Activated T-helper 17 cell treated with anti-CD3 and anti-CD28 coated beads, Interleukin-2, amount 50 U/mL, for 72 hours (primary cell): Measurements from ENCODE around the gene MAGEA6. TPM values are rescaled to one million over a fixed set of nuclear protein-coding genes. Genes with fewer than 3 reads are reported as not detected.
"Not testable (repeated sequence)": the region's sequence is repeated elsewhere in the genome, so short reads cannot be mapped to it uniquely, and the experiment has no call there.

ENCODE experiments used
- ATAC-seq: fragments of 150-1000 bp; cut with Tn5 transposase; replicated peaks from 2 replicates; pipeline ENCODE4 v1.10.0; 2021; ENCODE audit warnings: mild to moderate bottlenecking, moderate library complexity
- H3K27ac Mint-ChIP-seq: one replicate; pipeline ENCODE4 v1.8.0; 2022; ENCODE audit warnings: mixed read lengths
- H3K27me3 Mint-ChIP-seq: one replicate; pipeline ENCODE4 v1.8.0; 2022; ENCODE audit warnings: mixed read lengths
- H3K36me3 Mint-ChIP-seq: one replicate; pipeline ENCODE4 v1.8.0; 2022; ENCODE audit warnings: low read depth, mild to moderate bottlenecking, mixed read lengths
- H3K4me1 Mint-ChIP-seq: one replicate; pipeline ENCODE4 v1.8.0; 2022; ENCODE audit warnings: mixed read lengths
- H3K4me3 Mint-ChIP-seq: one replicate; pipeline ENCODE4 v1.8.0; 2022; ENCODE audit warnings: mild to moderate bottlenecking, mixed read lengths
- H3K9me3 Mint-ChIP-seq: one replicate; pipeline ENCODE4 v1.8.0; 2022; ENCODE audit warnings: mixed read lengths
- total RNA-seq, 2 donors: library from RNA; stranded (reverse); gene quantifications; one replicate each; pipeline ENCODE4 v1.2.3, GENCODE V29; 2022

Gene MAGEA6
- total RNA-seq, 2 donors from 2014 or later: not detected

DNA sequence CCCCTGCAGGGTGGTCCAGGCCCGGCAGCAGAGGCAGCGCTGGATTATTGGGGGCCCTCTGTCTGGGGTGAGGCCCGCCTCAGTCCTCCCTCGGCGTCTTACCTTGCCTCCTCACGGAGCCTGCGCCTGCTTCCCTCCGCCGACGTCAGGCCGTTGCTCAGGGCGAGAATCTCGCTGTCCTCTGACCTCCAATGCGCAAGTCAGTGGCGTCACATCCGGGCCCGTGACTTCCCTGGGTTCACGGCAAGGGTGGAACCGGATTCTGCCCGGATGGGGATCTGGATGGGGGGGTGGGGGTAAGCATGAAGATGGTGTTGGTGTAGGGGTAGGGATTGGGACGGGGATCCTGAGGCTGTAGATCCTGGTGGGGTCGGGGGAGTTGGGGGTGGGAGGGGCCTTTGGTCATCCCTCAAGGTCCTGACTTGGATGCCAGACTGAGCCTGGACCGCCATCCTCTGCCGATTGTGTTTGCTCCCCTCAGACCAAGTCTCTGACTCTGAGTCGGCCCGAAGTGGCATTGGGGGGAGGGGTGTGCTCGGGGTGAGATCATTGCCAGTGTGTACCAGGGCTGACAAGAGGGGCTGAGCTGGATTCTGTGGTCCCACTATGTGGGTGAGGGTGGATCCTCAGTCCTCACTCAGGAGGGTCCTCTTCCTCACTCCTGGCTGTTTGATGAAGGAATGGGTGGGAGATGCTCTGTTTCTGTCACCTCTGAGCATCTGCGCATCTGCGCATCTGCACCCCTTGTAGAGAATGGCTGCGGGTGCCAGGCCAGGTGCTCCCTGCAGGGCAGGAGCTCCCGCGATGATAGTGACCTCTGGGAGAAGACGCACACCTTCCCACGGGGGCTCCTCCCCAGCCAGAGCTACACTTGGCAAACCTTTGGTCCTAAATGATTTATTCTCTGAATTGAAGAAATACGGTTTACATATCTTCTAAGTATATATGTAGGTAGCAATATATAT lies 15.5 kb downstream of the MAGEA6 start, which contains the start of gene MAGEA2:
Gene MAGEA2 (minus strand): TSS at position 157 of the 965 bp plus-strand sequence. CDS start 2,479 bp downstream, outside the sequence.
- not testable (repeated sequence) for ATAC-seq, H3K36me3 Mint-ChIP-seq, H3K27ac Mint-ChIP-seq, H3K27me3 Mint-ChIP-seq, H3K4me1 Mint-ChIP-seq, H3K4me3 Mint-ChIP-seq, H3K9me3 Mint-ChIP-seq

DNA sequence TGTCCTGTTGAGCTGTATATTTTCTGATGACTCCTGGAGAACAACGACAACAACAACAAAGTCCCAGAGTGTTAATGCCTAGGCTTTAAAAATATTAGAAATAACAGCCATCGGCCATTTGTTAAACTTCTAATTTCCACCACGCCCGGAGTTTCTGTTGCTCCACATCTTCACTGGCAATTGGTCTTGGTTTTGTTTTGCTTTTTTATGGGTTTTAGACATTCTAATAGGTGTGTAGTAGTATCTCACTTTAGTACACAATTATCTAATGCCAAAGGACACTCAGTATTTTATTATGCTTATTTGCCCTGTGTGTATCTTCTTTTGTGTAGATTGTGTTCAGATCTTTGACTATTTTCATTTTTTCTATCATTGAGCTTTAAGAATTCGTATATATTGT lies 30.9 kb downstream of the MAGEA6 start:
- no peaks in the 10 kb centered on the region for H3K4me1 Mint-ChIP-seq
- no peak for ATAC-seq
- no peaks in the 10 kb centered on the region for H3K36me3 Mint-ChIP-seq
- H3K27ac Mint-ChIP-seq: no peak overlapping the region
- H3K27me3 Mint-ChIP-seq: no peaks in the 10 kb centered on the region
- no peaks in the 10 kb centered on the region for H3K9me3 Mint-ChIP-seq
- no peak overlapping the region for H3K4me3 Mint-ChIP-seq

DNA sequence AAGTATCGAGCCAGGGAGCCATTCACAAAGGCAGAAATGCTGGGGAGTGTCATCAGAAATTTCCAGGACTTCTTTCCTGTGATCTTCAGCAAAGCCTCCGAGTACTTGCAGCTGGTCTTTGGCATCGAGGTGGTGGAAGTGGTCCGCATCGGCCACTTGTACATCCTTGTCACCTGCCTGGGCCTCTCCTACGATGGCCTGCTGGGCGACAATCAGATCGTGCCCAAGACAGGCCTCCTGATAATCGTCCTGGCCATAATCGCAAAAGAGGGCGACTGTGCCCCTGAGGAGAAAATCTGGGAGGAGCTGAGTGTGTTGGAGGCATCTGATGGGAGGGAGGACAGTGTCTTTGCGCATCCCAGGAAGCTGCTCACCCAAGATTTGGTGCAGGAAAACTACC lies 33.0 kb downstream of the MAGEA6 start:
- not testable (repeated sequence) for H3K36me3 Mint-ChIP-seq, H3K4me3 Mint-ChIP-seq, H3K27ac Mint-ChIP-seq

DNA sequence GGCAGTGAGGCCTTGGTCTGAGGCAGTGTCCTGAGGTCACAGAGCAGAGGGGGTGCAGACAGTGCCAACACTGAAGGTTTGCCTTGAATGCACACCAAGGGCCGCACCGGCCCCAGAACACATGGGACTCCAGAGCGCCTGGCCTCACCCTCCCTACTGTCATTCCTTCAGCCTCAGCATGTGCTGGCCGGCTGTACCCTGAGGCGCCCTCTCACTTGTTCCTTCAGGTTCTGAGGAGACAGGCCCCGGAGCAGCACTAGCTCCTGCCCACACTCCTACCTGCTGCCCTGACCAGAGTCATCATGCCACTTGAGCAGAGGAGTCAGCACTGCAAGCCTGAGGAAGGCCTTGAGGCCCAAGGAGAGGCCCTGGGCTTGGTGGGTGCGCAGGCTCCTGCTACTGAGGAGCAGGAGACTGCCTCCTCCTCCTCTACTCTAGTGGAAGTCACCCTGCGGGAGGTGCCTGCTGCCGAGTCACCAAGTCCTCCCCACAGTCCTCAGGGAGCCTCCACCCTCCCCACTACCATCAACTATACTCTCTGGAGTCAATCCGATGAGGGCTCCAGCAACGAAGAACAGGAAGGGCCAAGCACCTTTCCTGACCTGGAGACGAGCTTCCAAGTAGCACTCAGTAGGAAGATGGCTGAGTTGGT lies 33.5 kb downstream of the MAGEA6 start:
- H3K27me3 Mint-ChIP-seq: no peaks in the 10 kb centered on the region
- H3K27ac Mint-ChIP-seq: no peak overlapping the region
- H3K36me3 Mint-ChIP-seq: no peaks in the 10 kb centered on the region
- no peaks in the 10 kb centered on the region for H3K9me3 Mint-ChIP-seq
- H3K4me3 Mint-ChIP-seq: no peak overlapping the region
- no peak for ATAC-seq
- no peaks in the 10 kb centered on the region for H3K4me1 Mint-ChIP-seq

More for the DNA sequence above, 33.0 kb downstream of the MAGEA6 start:
- H3K9me3 Mint-ChIP-seq, H3K27me3 Mint-ChIP-seq, ATAC-seq, H3K4me1 Mint-ChIP-seq: not testable (repeated sequence)

DNA sequence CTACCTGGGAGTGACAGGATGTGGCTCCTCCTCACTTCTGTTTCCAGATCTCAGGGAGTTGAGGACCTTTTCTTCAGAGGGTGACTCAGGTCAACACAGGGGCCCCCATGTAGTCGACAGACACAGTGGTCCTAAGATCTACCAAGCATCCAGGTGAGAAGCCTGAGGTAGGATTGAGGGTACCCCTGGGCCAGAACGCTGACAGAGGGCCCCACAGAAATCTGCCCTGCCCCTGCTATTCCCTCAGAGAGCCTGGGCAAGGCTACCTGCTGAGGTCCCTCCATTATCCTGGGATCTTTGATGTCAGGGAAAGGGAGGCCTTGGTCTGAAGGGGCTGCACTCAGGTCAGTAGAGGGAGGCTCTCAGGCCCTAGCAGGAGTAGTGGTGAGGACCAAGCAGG lies 34.4 kb downstream of the MAGEA6 start:
- ATAC-seq: no peak
- H3K36me3 Mint-ChIP-seq: no peaks in the 10 kb centered on the region
- H3K4me3 Mint-ChIP-seq: no peak overlapping the region
- H3K4me1 Mint-ChIP-seq: no peaks in the 10 kb centered on the region
- H3K27ac Mint-ChIP-seq: no peak overlapping the region
- H3K9me3 Mint-ChIP-seq: no peaks in the 10 kb centered on the region
- H3K27me3 Mint-ChIP-seq: no peaks in the 10 kb centered on the region

DNA sequence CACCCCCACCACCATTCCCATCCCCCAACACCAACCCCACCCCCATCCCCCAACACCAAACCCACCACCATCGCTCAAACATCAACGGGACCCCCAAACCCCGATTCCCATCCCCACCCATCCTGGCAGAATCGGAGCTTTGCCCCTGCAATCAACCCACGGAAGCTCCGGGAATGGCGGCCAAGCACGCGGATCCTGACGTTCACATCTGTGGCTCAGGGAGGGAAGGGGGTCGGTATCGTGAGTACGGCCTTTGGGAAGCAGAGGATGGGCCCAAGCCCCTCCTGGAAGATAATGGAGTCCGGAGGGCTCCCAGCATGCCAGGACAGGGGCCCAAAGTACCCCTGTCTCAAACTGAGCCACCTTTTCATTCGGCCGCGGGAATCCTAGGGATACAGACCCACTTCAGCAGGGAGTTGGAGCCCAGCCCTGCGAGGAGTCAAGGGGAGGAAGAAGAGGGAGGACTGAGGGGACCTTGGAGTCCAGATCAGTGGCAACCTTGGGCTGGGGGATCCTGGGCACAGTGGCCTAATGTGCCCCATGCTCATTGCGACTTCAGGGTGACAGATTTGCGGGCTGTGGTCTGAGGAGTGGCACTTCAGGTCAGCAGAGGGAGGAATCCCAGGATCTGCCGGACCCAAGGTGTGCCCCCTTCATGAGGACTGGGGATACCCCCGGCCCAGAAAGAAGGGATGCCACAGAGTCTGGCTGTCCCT lies 35.2 kb downstream of the MAGEA6 start:
- H3K9me3 Mint-ChIP-seq, H3K27me3 Mint-ChIP-seq: not testable (repeated sequence)

DNA sequence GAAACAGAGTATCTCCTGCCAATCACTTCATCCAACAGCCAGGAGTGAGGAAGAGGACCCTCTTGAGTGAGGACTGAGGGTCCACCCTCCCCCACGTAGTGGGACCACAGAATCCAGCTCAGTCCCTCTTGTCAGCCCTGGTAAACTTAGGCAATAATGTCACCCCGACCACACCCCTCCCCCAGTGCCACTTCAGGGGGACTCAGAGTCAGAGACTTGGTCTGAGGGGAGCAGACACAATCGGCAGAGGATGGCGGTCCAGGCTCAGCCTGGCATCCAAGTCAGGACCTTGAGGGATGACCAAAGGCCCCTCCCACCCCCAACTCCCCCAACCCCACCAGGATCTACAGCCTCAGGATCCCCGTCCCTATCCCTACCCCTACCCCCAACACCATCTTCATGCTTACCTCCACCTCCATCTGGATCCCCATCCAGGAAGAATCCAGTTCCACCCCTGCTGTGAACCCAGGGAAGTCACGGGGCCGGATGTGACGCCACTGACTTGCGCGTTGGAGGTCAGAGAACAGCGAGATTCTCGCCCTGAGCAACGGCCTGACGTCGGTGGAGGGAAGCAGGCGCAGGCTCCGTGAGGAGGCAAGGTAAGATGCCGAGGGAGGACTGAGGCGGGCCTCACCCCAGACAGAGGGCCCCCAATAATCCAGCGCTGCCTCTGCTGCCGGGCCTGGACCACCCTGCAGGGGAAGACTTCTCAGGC lies 36.1 kb downstream of the MAGEA6 start, which contains the start of the genes CSAG1 and MAGEA12:
Gene CSAG1 (minus strand): TSS at position 461 of the 715 bp plus-strand sequence. CDS start 1,261 bp downstream, outside the sequence.
Gene MAGEA12 (plus strand): TSS at position 497 of the 715 bp plus-strand sequence. CDS start 2,405 bp downstream, outside the sequence.
- Mint-ChIP-seq H3K36me3 (no peaks in the 10 kb centered on the region), H3K9me3 (no peaks in the 10 kb centered on the region), H3K4me3 (no peak within 1 kb of the TSS), H3K27me3 (peaks cover 6% of the 10 kb centered on the region), H3K27ac (no peak within 1 kb of the TSS), H3K4me1 (no peaks in the 10 kb centered on the region)
- no peak for ATAC-seq

More for the DNA sequence above, 35.2 kb downstream of the MAGEA6 start:
- not testable (repeated sequence) for H3K27ac Mint-ChIP-seq, H3K4me1 Mint-ChIP-seq, ATAC-seq, H3K4me3 Mint-ChIP-seq, H3K36me3 Mint-ChIP-seq

DNA sequence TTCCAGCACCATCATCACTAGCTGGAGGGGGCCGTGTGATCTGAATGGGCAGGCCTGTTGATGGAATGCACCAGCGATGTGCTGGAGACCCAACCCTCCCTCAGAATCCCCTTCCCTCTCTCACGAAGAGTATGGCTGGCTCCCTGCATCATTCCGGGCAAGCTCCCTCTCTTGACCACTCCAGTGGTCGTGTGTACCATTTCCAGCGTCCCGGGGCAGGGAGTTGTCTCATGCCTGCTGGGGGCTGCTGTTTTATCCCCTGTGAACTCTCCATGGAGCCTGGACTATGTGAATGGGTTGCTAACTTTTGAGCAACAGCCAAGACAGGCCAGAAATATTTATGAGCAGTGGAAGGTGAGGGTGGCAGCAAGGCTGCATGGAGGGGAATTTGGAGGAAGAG lies 44.1 kb downstream of the MAGEA6 start:
- Mint-ChIP-seq H3K27me3 (peaks cover 14% of the 10 kb centered on the region), H3K27ac (no peak overlapping the region), H3K9me3 (no peaks in the 10 kb centered on the region), H3K4me1 (no peaks in the 10 kb centered on the region), H3K4me3 (no peak overlapping the region), H3K36me3 (no peaks in the 10 kb centered on the region)
- no peak for ATAC-seq

Other genes with a start within 250 kb of the MAGEA6 start
- gene GABRQ, start 131.8 kb downstream of the MAGEA6 start, total RNA-seq: under 1 TPM in 1 of 2 donors, not detected in 1; 0.05 TPM
- gene MAGEA3, start 70.9 kb downstream of the MAGEA6 start, total RNA-seq: not detected
- gene CSAG2, start 60.4 kb downstream of the MAGEA6 start, total RNA-seq: not detected
- gene MAGEA2B, start 55.1 kb downstream of the MAGEA6 start, total RNA-seq: not detected
- gene CSAG1, start 36.0 kb downstream of the MAGEA6 start, total RNA-seq: not detected
- gene MAGEA12, start 35.9 kb downstream of the MAGEA6 start, total RNA-seq: not detected
- not detected for gene MAGEA2, start 15.8 kb downstream of the MAGEA6 start, total RNA-seq
- gene CSAG3, start 10.5 kb downstream of the MAGEA6 start, total RNA-seq: under 1 TPM in 1 of 2 donors, not detected in 1; 0.32 TPM
- 1 to 10 TPM; 5.2 to 7.0 TPM for gene CETN2, start 61.1 kb upstream of the MAGEA6 start, total RNA-seq
- gene NSDHL, start 61.4 kb upstream of the MAGEA6 start, total RNA-seq: 10 to 100 TPM; 12.2 to 20.2 TPM
- gene ZNF185, start 128.4 kb upstream of the MAGEA6 start, total RNA-seq: 1 to 10 TPM; 2.3 TPM
- under 1 TPM; 0.13 to 0.17 TPM for gene PNMA5, start 224.4 kb upstream of the MAGEA6 start, total RNA-seq